Measurements from ENCODE around the gene FAM53B.

DNA sequence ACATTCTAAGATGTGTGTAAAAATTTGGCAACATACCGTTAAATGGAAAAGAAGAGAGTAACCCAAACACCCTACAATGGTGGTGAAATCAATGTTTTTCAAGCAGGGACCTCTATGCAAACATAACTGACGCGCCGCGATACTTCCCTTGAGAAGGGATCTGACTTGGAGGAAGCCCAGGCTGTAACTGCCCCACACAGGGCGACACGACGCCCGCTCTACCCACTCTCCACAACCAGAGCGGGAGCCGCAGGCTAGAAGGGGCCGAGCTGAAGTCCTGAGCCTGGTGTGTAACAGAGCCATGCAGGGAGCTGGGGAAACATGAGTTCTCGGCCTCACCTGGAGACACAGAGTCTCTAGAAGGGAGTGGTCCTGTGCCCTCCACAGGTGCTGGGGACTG, 120.2 kb downstream of the FAM53B start:
- TF ChIP-seq, protein P1, sequence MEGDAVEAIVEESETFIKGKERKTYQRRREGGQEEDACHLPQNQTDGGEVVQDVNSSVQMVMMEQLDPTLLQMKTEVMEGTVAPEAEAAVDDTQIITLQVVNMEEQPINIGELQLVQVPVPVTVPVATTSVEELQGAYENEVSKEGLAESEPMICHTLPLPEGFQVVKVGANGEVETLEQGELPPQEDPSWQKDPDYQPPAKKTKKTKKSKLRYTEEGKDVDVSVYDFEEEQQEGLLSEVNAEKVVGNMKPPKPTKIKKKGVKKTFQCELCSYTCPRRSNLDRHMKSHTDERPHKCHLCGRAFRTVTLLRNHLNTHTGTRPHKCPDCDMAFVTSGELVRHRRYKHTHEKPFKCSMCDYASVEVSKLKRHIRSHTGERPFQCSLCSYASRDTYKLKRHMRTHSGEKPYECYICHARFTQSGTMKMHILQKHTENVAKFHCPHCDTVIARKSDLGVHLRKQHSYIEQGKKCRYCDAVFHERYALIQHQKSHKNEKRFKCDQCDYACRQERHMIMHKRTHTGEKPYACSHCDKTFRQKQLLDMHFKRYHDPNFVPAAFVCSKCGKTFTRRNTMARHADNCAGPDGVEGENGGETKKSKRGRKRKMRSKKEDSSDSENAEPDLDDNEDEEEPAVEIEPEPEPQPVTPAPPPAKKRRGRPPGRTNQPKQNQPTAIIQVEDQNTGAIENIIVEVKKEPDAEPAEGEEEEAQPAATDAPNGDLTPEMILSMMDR (IDR thresholded peaks at IDR 0.05), result no peak
- TF ChIP-seq POLR2A (IDR thresholded peaks at IDR 0.05; ENCODE audit: low read depth), result no peak

All from esophagus muscularis mucosa (tissue), 3 donors.